GM19452 (cell line): ENCODE results near the gene SRSF7.
"Not testable (repeated sequence)": the region's sequence is repeated elsewhere in the genome, so short reads cannot be mapped to it uniquely, and the experiment has no call there.

Experiments used
- ATAC-seq: cut with Tn5 transposase; IDR thresholded peaks from one replicate; pipeline ENCODE4 v1.9.1; 2021; ENCODE audit not compliant: unreplicated experiment

Gene SRSF7

GRCh38 chr2:38754506-38754905, 3.3 kb upstream of the SRSF7 start:
- ATAC-seq = no peak

- no peak for ATAC-seq
Measured at GRCh38 chr2:38754049-38754448, 2.9 kb upstream of the SRSF7 start.

- no peak for ATAC-seq
Measured at GRCh38 chr2:38751596-38752410, 642 bp upstream of the SRSF7 start.

GRCh38 chr2:38750011-38750890, 910 bp downstream of the SRSF7 start:
- peak; percentile 37 for ATAC-seq

GRCh38 chr2:38748943-38749804, 2.0 kb downstream of the SRSF7 start:
- ATAC-seq = no peak

GRCh38 chr2:38748391-38748790, 2.8 kb downstream of the SRSF7 start:
- ATAC-seq = no peak

GRCh38 chr2:38747819-38748218, 3.3 kb downstream of the SRSF7 start:
- no peak for ATAC-seq

- ATAC-seq = no peak
Measured at GRCh38 chr2:38747007-38747424, 4.1 kb downstream of the SRSF7 start.

- ATAC-seq = no peak
Measured at GRCh38 chr2:38745267-38745666, 5.9 kb downstream of the SRSF7 start.

GRCh38 chr2:38744399-38744780, 6.8 kb downstream of the SRSF7 start:
- no peak for ATAC-seq

GRCh38 chr2:38743672-38744398, 7.3 kb downstream of the SRSF7 start:
- no peak for ATAC-seq

GRCh38 chr2:38742797-38743559, 8.2 kb downstream of the SRSF7 start:
- no peak for ATAC-seq

GRCh38 chr2:38740851-38741731, 10.1 kb downstream of the SRSF7 start:
- ATAC-seq = no peak

GRCh38 chr2:38739524-38739923, 11.6 kb downstream of the SRSF7 start:
- ATAC-seq = no peak

- no peak for ATAC-seq
Measured at GRCh38 chr2:38737925-38738324, 13.2 kb downstream of the SRSF7 start.

- ATAC-seq = not testable (repeated sequence)
Measured at GRCh38 chr2:38737000-38737698, 14.0 kb downstream of the SRSF7 start.

- no peak for ATAC-seq
Measured at GRCh38 chr2:38735999-38736320, 15.2 kb downstream of the SRSF7 start.
